OCI-LY7 (cell line): ENCODE measurements around the gene PITPNM3. TPM values are rescaled to one million over a fixed set of nuclear protein-coding genes. Genes with fewer than 3 reads are reported as not detected.

ENCODE experiments used
- BruUV-seq: library from RNA; stranded (reverse); fragments of 400-500 nt; replicated peaks from 2 replicates; lab custom pipeline; 2021; lab: Mats Ljungman, UMichigan
- CTCF ChIA-PET: fragments of 300-600 bp; sonication (Branson Sonifier 250); formaldehyde crosslinking; loops from one replicate; lab custom pipeline; 2022; ENCODE audit warnings: antibody characterized with exemption; ENCODE audit not compliant: unreplicated experiment; lab: Charles Lee
- POLR2A ChIA-PET: fragments of 300-600 bp; sonication (Branson Sonifier 250); formaldehyde crosslinking; loops from one replicate; lab custom pipeline; 2022; ENCODE audit warnings: antibody characterized with exemption; lab: Charles Lee
- DNase-seq: peaks from one replicate; pipeline ENCODE4 v3.0.0-alpha.2; 2015; ENCODE audit warnings: low spot score
- H2AFZ ChIP-seq: fragments of 200-600 bp; sonication (generic), shearing (Covaris generic); 2 replicates; pipeline ENCODE4 v1.6.1; 2014; ENCODE audit warnings: mild to moderate bottlenecking, antibody characterized with exemption, low read length, moderate library complexity
- H3K27ac ChIP-seq: fragments of 200-600 bp; sonication (generic); 2 replicates; pipeline ENCODE4 v1.5.1; 2014; ENCODE audit warnings: mixed run types, low read depth, mild to moderate bottlenecking, moderate library complexity, low read length, inconsistent platforms; ENCODE audit not compliant: poor library complexity, severe bottlenecking
- H3K36me3 ChIP-seq: fragments of 200-600 bp; sonication (generic); 2 replicates; pipeline ENCODE4 v1.6.1; 2014; ENCODE audit warnings: mild to moderate bottlenecking, antibody characterized with exemption, low read length, moderate library complexity, mixed read lengths; ENCODE audit not compliant: insufficient read depth
- H3K4me1 ChIP-seq: fragments of 200-600 bp; sonication (generic); 2 replicates; pipeline ENCODE4 v1.5.1; 2014; ENCODE audit warnings: mild to moderate bottlenecking, low read length; ENCODE audit not compliant: insufficient read depth, poor library complexity, severe bottlenecking
- H3K4me2 ChIP-seq: fragments of 200-600 bp; sonication (generic); 2 replicates; pipeline ENCODE4 v1.6.1; 2014; ENCODE audit warnings: mild to moderate bottlenecking, low read length
- H3K4me3 ChIP-seq: fragments of 200-600 bp; sonication (generic); 2 replicates; pipeline ENCODE4 v1.5.1; 2014; ENCODE audit warnings: mild to moderate bottlenecking, low read depth, low read length; ENCODE audit not compliant: poor library complexity, severe bottlenecking
- H3K79me2 ChIP-seq: fragments of 200-600 bp; sonication (generic); 2 replicates; pipeline ENCODE4 v1.6.1; 2016; ENCODE audit warnings: low read depth, mild to moderate bottlenecking, low read length, moderate library complexity, mixed read lengths; ENCODE audit not compliant: insufficient read depth
- H3K9me2 ChIP-seq: fragments of 200-600 bp; sonication (generic); 2 replicates; pipeline ENCODE4 v1.6.1; 2016; ENCODE audit warnings: mild to moderate bottlenecking, low read length, mixed read lengths; ENCODE audit not compliant: insufficient read depth
- H3K9me3 ChIP-seq: fragments of 200-600 bp; sonication (generic); 2 replicates; pipeline ENCODE4 v1.6.1; 2014; ENCODE audit warnings: mild to moderate bottlenecking, mixed run types, low read length, mixed read lengths
- H4K20me1 ChIP-seq: fragments of 200-600 bp; sonication (generic); 2 replicates; pipeline ENCODE4 v1.6.1; 2014; ENCODE audit warnings: mild to moderate bottlenecking, antibody characterized with exemption, low read length, moderate library complexity, mixed read lengths; ENCODE audit not compliant: insufficient read depth
- CTCF ChIP-seq: fragments of 200-600 bp; sonication (generic); conservative IDR thresholded peaks from 2 replicates; pipeline ENCODE4 v1.5.1; 2014; ENCODE audit warnings: mild to moderate bottlenecking, antibody characterized with exemption, low read length, moderate library complexity, mixed read lengths
- EZH2phosphoT487 ChIP-seq: fragments of 200-600 bp; sonication (generic); IDR thresholded peaks from 2 replicates; pipeline ENCODE4 v1.6.1; 2018; ENCODE audit warnings: low read depth, borderline replicate concordance, mild to moderate bottlenecking, mixed run types, antibody characterized with exemption, low read length, moderate library complexity, mixed read lengths
- intact Hi-C: fragments of 100-400 bp; cut with micrococcal nuclease; formaldehyde crosslinking; loops from one replicate; pipeline ENCODE4 v1.10.0; 2022; ENCODE audit not compliant: unreplicated experiment
- total RNA-seq, 2 experiments: library from RNA; depleted of rRNA in 1 of 2; stranded (reverse); fragments of >200 nt in 1 of 2; shearing (Covaris generic) in 1 of 2; gene quantifications; 2 replicates each; pipeline ENCODE4 v1.2.3, GENCODE V29; 2014 to 2022

The PITPNM3 gene
- total RNA-seq, 2 experiments from 2014 or later, result 0.76 to 1.6 TPM

DNA sequence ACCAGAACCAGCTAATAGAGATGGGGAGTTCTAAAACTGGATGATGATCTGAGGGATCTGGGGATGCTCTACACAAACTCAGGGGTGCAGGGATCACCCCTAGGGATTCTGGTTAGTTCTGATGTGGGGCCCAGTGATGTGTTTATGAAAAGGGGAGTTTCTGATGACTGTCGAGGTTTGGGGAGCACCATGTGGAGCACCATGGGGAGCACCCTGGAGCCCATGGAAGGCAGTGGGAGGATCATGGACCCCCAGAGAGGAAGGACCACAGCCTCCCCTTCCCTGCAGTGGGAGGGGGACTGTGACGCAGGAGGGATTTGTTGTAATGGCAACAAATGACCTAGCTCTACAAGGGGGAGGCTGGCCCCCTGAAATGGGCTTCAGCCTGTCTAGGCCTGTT, 93.7 kb downstream of the PITPNM3 start:
- ChIA-PET POLR2A (no interaction called here), CTCF (no interaction called here)
- no peaks in the 10 kb centered on the region for H3K79me2 ChIP-seq
- H3K4me3 ChIP-seq, result no peak overlapping the region
- H3K4me2 ChIP-seq, result no peak overlapping the region
- no peak overlapping the region for H2AFZ ChIP-seq
- DNase-seq, result no peak
- H3K9me3 ChIP-seq, result no peaks in the 10 kb centered on the region
- no TSS peak for BruUV-seq
- TF ChIP-seq EZH2phosphoT487, result no peak
- no peak for TF ChIP-seq CTCF
- H3K4me1 ChIP-seq, result no peaks in the 10 kb centered on the region
- intact Hi-C loops, result no loop called here
- no peak overlapping the region for H3K27ac ChIP-seq
- H3K36me3 ChIP-seq, result no peaks in the 10 kb centered on the region
- no peaks in the 10 kb centered on the region for H4K20me1 ChIP-seq
- no peaks in the 10 kb centered on the region for H3K9me2 ChIP-seq

DNA sequence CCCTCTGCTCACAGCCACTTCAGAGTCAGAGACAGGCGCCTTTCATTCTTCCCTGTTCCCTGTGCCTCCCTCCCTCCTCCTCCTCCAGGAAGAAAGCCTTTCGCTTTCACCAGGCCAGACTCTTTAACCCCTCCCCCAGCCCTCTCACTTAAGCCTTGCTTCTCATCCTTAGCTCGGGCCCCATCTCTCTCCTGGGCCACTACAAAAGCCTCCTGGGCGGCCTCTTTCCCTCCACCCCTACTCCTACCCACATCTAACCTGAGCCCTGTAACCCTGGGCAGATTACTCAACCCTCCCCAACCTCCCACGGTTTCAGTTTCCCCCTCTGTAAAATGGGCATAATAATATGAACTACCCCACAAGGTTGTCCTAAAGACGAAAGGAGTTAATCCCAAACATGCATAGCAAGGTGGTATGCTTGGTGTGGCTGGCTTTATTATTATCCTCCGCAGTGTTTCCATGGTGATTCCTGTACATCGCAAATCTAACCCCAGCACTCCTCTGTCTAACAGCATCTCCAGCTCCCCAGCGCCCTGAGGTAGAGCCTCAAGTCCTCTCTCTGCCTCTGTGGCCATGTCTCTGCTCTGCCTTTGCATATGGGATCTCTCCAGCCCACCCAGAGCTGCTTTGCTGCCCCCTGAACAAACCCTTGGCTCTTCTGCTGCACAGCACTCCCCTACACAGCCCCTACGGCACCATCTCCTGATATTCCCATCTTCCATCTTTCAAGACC, 94.4 kb downstream of the PITPNM3 start:
- H4K20me1 ChIP-seq, result no peaks in the 10 kb centered on the region
- ChIA-PET CTCF (no interaction called here), POLR2A (no interaction called here)

More for the DNA sequence above, 94.4 kb downstream of the PITPNM3 start:
- intact Hi-C loops, result no loop called here
- Histone ChIP-seq H3K9me3 (no peaks in the 10 kb centered on the region), H3K27ac (no peak overlapping the region), H3K36me3 (no peaks in the 10 kb centered on the region), H2AFZ (no peak overlapping the region), H3K79me2 (no peaks in the 10 kb centered on the region), H3K4me3 (no peak overlapping the region), H3K9me2 (no peaks in the 10 kb centered on the region), H3K4me2 (no peak overlapping the region), H3K4me1 (no peaks in the 10 kb centered on the region)
- BruUV-seq, result no TSS peak
- TF ChIP-seq CTCF (no peak), EZH2phosphoT487 (no peak)
- DNase-seq, result no peak
